GM12875 (cell line): ENCODE data around the gene DAPK3.

Source experiments
- H3K4me3 ChIP-seq: one replicate; pipeline ENCODE4 v1.5.1; 2011; ENCODE audit warnings: low read depth, low read length, control low read depth
- CTCF ChIP-seq: IDR thresholded peaks from 2 replicates; pipeline ENCODE4 v1.5.1; 2011; ENCODE audit warnings: low read depth, mild to moderate bottlenecking, control low read depth, inconsistent platforms, low read length, moderate library complexity, borderline replicate concordance; ENCODE audit not compliant: insufficient read depth

DAPK3 gene

GRCh38 chr19:3983542-3983914 lies 12.6 kb upstream of the DAPK3 start:
- no peak for TF ChIP-seq CTCF
- peak overlapping the region; percentile 97 for H3K4me3 ChIP-seq

GRCh38 chr19:3982701-3983541 lies 12.0 kb upstream of the DAPK3 start:
- H3K4me3 ChIP-seq: peak overlapping the region; percentile 97
- no peak for TF ChIP-seq CTCF

- no peak for TF ChIP-seq CTCF
- H3K4me3 ChIP-seq: no peak overlapping the region
These were observed 11.1 kb upstream of the DAPK3 start for GRCh38 chr19:3981736-3982681.

- no peak for TF ChIP-seq CTCF
- no peak overlapping the region for H3K4me3 ChIP-seq
These were observed 10.5 kb upstream of the DAPK3 start for GRCh38 chr19:3981373-3981735.

- H3K4me3 ChIP-seq: no peak overlapping the region
- no peak for TF ChIP-seq CTCF
These were observed 9.7 kb upstream of the DAPK3 start for GRCh38 chr19:3980353-3981251.

GRCh38 chr19:3979674-3980352 lies 8.9 kb upstream of the DAPK3 start:
- no peak overlapping the region for H3K4me3 ChIP-seq
- TF ChIP-seq CTCF: no peak
